Measurements from ENCODE around the gene LIN37.

- TF ChIP-seq CTCF (IDR thresholded peaks at IDR 0.05) (no peak), POLR2AphosphoS5 (IDR thresholded peaks at IDR 0.05) (peak in 1 of 4 donors; percentile 52), EP300 (IDR thresholded peaks at IDR 0.05) (no peak), POLR2A (IDR thresholded peaks at IDR 0.05) (peak in 1 of 2 donors; percentile 35)
Observed at GRCh38 chr19:35755131-35755549, 6.8 kb downstream of the LIN37 start.
